SU-DHL-6 (cell line): ENCODE measurements around the gene STK40.

Experiments
- H2AFZ ChIP-seq: fragments of 200-600 bp; sonication (generic); 2 replicates; pipeline ENCODE4 v1.6.1; 2014; ENCODE audit warnings: low read depth, mild to moderate bottlenecking, moderate library complexity, mixed read lengths, antibody characterized with exemption, low read length; ENCODE audit not compliant: severe bottlenecking
- H3F3A ChIP-seq: fragments of 200-600 bp; shearing (Covaris generic); 2 replicates; pipeline ENCODE4 v1.6.0; 2016; ENCODE audit warnings: antibody characterized with exemption, mild to moderate bottlenecking; ENCODE audit not compliant: insufficient read depth
- H3K27ac ChIP-seq: fragments of 200-600 bp; sonication (generic); 2 replicates; pipeline ENCODE4 v1.5.1; 2016; ENCODE audit warnings: low read depth, mild to moderate bottlenecking, low read length, moderate library complexity, mixed read lengths
- H3K27me3 ChIP-seq: fragments of 200-600 bp; sonication (generic), shearing (Covaris generic); 2 replicates; pipeline ENCODE4 v1.6.0; 2014; ENCODE audit warnings: mild to moderate bottlenecking, low read length
- H3K36me3 ChIP-seq: fragments of 200-600 bp; sonication (generic); 2 replicates; pipeline ENCODE4 v1.6.1; 2014; ENCODE audit warnings: mild to moderate bottlenecking, low read length, mixed read lengths
- H3K4me2 ChIP-seq: fragments of 300-600, 200-600 bp; shearing (Covaris generic), sonication (generic); 2 replicates; pipeline ENCODE4 v1.6.0; 2014; ENCODE audit warnings: low read length, low read depth, mild to moderate bottlenecking; ENCODE audit not compliant: poor library complexity, severe bottlenecking
- H3K4me3 ChIP-seq: fragments of 200-600 bp; sonication (generic); 2 replicates; pipeline ENCODE4 v1.5.1; 2014; ENCODE audit warnings: antibody characterized with exemption, low read length, mild to moderate bottlenecking, mixed read lengths; ENCODE audit not compliant: insufficient read depth, poor library complexity, severe bottlenecking
- H3K79me2 ChIP-seq: fragments of 200-600 bp; sonication (generic); 2 replicates; pipeline ENCODE4 v1.6.1; 2014; ENCODE audit warnings: mild to moderate bottlenecking, low read length, moderate library complexity; ENCODE audit not compliant: insufficient read depth
- H3K9ac ChIP-seq: fragments of 200-600 bp; sonication (generic); 2 replicates; pipeline ENCODE4 v1.7.0; 2014; ENCODE audit warnings: mild to moderate bottlenecking, low read length
- H3K9me2 ChIP-seq: fragments of 200-600 bp; sonication (generic); replicated peaks from 2 replicates; pipeline ENCODE4 v1.6.1; 2014; ENCODE audit warnings: low read length; ENCODE audit not compliant: insufficient read depth
- H3K9me3 ChIP-seq: fragments of 200-600 bp; sonication (generic); 2 replicates; pipeline ENCODE4 v1.6.1; 2014; ENCODE audit warnings: low read length, mixed read lengths; ENCODE audit not compliant: insufficient read depth
- H4K20me1 ChIP-seq: fragments of 200-600 bp; sonication (generic); 2 replicates; pipeline ENCODE4 v1.6.1; 2014; ENCODE audit warnings: low read depth, mild to moderate bottlenecking, antibody characterized with exemption, low read length, moderate library complexity, mixed read lengths
- EZH2phosphoT487 ChIP-seq: fragments of 200-600 bp; sonication (generic), shearing (Covaris generic); conservative IDR thresholded peaks from 2 replicates; pipeline ENCODE4 v1.6.1; 2018; ENCODE audit warnings: mild to moderate bottlenecking, antibody characterized with exemption, low read length, moderate library complexity, mixed read lengths
- TF ChIP-seq, protein P1 (sequence below): fragments of 200-600 bp; sonication (generic); IDR thresholded peaks from one replicate; pipeline ENCODE4 v1.5.1; 2017; ENCODE audit warnings: antibody characterized with exemption, mild to moderate bottlenecking, low read length, moderate library complexity; ENCODE audit not compliant: insufficient read depth, poor library complexity, severe bottlenecking

STK40 gene

DNA sequence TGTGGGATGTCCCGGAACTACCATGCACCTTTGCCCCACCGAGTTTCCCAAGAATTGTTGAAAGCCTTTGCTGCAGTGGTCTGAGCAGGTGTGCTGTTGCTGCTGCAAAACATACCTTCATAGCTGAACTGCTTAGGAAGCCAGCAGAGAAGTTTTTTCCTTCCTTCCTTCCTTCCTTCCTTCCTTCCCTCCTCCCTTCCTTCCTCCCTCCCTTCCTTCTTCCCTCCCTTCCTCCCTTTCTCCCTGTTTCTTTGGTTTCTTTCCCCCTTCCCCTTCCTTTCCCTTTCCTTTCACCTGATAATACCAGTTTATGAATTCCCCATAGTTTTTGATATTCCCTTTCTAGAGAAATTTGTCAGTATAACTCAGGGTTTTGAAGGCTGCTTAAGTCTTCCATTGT lies 90.3 kb downstream of the STK40 start:
- no peaks in the 10 kb centered on the region for H3K9me2 ChIP-seq
- no peak overlapping the region for H3K4me3 ChIP-seq
- no peak overlapping the region for H3K4me2 ChIP-seq
- no peak overlapping the region for H3K27ac ChIP-seq
- no peaks in the 10 kb centered on the region for H3K79me2 ChIP-seq
- H3K9me3 ChIP-seq, result no peaks in the 10 kb centered on the region
- no peak overlapping the region for H2AFZ ChIP-seq
- TF ChIP-seq, protein P1, sequence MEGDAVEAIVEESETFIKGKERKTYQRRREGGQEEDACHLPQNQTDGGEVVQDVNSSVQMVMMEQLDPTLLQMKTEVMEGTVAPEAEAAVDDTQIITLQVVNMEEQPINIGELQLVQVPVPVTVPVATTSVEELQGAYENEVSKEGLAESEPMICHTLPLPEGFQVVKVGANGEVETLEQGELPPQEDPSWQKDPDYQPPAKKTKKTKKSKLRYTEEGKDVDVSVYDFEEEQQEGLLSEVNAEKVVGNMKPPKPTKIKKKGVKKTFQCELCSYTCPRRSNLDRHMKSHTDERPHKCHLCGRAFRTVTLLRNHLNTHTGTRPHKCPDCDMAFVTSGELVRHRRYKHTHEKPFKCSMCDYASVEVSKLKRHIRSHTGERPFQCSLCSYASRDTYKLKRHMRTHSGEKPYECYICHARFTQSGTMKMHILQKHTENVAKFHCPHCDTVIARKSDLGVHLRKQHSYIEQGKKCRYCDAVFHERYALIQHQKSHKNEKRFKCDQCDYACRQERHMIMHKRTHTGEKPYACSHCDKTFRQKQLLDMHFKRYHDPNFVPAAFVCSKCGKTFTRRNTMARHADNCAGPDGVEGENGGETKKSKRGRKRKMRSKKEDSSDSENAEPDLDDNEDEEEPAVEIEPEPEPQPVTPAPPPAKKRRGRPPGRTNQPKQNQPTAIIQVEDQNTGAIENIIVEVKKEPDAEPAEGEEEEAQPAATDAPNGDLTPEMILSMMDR, result no peak
- no peak for TF ChIP-seq EZH2phosphoT487
- peaks cover 44% of the 10 kb centered on the region for H3K36me3 ChIP-seq
- H3K9ac ChIP-seq, result no peak overlapping the region
- no peaks in the 10 kb centered on the region for H4K20me1 ChIP-seq
- no peaks in the 10 kb centered on the region; the same call in 1 of the 2 replicates for H3F3A ChIP-seq
- H3K27me3 ChIP-seq, result no peaks in the 10 kb centered on the region
